ENCODE data around the gene BBS2. TPM values are rescaled to one million over a fixed set of nuclear protein-coding genes. Genes with fewer than 3 reads are reported as not detected.

The BBS2 gene, protein sequence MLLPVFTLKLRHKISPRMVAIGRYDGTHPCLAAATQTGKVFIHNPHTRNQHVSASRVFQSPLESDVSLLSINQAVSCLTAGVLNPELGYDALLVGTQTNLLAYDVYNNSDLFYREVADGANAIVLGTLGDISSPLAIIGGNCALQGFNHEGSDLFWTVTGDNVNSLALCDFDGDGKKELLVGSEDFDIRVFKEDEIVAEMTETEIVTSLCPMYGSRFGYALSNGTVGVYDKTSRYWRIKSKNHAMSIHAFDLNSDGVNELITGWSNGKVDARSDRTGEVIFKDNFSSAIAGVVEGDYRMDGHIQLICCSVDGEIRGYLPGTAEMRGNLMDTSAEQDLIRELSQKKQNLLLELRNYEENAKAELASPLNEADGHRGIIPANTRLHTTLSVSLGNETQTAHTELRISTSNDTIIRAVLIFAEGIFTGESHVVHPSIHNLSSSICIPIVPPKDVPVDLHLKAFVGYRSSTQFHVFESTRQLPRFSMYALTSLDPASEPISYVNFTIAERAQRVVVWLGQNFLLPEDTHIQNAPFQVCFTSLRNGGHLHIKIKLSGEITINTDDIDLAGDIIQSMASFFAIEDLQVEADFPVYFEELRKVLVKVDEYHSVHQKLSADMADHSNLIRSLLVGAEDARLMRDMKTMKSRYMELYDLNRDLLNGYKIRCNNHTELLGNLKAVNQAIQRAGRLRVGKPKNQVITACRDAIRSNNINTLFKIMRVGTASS
- 10 to 100 TPM; 55.1 to 98.6 (median 57.4) TPM for total RNA-seq

DNA sequence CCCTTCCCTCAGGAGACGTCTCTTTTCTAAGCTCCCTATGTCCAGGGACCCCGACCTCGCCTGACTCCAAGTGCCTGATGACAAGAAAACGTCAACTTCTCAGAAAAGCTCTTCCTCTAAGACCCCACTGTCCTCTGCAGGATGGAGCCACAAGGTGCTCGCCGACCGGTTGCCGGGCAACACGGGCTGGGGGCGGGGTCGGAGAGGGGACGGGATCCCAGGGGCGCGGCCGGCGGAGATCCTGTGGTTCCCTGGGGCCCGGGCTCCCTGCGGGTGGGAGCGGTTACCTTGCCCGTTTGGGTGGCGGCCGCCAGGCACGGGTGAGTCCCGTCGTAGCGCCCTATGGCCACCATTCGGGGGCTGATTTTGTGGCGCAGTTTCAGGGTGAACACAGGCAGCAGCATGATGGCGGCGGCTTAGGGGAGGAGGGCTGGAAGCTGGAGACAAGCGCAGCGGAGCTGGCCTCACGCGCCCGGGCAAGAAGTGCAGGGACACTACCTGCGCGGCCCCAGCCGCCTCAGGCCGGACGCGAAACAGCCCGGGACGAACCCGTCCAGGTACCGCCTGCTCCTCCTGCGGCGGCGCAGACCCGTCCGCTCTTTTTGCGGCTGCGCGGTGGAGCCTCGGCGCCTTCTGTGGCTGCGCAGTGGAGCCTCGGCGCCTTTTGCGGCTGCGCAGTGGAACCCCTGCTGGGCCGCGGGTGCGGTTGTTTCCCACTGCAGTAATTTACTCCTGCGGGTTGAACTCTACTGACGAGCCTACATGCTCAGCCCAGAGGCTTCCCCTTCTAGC lies at the start of gene BBS2:
TSS of gene BBS2 (minus strand) at position 566 of the 792 bp plus-strand sequence. CDS start at position 404, 162 bp downstream.
- H3K36me3 ChIP-seq: no peaks in the 10 kb centered on the region
- no peaks in the 10 kb centered on the region for H3K27me3 ChIP-seq
- peak within 1 kb of the TSS; percentile 86 to 89 (median 89) for H3K27ac ChIP-seq
- peaks cover 16 to 30% of the 10 kb centered on the region in 2 donors for H3K4me1 ChIP-seq
- TF ChIP-seq, protein P1, sequence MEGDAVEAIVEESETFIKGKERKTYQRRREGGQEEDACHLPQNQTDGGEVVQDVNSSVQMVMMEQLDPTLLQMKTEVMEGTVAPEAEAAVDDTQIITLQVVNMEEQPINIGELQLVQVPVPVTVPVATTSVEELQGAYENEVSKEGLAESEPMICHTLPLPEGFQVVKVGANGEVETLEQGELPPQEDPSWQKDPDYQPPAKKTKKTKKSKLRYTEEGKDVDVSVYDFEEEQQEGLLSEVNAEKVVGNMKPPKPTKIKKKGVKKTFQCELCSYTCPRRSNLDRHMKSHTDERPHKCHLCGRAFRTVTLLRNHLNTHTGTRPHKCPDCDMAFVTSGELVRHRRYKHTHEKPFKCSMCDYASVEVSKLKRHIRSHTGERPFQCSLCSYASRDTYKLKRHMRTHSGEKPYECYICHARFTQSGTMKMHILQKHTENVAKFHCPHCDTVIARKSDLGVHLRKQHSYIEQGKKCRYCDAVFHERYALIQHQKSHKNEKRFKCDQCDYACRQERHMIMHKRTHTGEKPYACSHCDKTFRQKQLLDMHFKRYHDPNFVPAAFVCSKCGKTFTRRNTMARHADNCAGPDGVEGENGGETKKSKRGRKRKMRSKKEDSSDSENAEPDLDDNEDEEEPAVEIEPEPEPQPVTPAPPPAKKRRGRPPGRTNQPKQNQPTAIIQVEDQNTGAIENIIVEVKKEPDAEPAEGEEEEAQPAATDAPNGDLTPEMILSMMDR (IDR thresholded peaks at IDR 0.05): peak in 4 of 6 experiments; percentile 2 to 26 (median 10)
- TF ChIP-seq POLR2A (IDR thresholded peaks at IDR 0.05): peak in 1 of 2 donors; percentile 89
- 1 to 2% methylated on average over 28 to 32 of the region's 65 CpGs for WGBS, 2 donors
- H3K9me3 ChIP-seq: no peaks in the 10 kb centered on the region
- DNase-seq: peak; percentile 92 to 93
- peak within 1 kb of the TSS; percentile 78 to 89 (median 86) for H3K4me3 ChIP-seq (replicated peaks in 1 of 3)
- intact Hi-C loops (cut with DNase I): loop anchor here (5.0 to 10.0 kb wide), 2 partner anchors 85 to 178 kb away; partner anchors contain the start of gene MT2A

DNA sequence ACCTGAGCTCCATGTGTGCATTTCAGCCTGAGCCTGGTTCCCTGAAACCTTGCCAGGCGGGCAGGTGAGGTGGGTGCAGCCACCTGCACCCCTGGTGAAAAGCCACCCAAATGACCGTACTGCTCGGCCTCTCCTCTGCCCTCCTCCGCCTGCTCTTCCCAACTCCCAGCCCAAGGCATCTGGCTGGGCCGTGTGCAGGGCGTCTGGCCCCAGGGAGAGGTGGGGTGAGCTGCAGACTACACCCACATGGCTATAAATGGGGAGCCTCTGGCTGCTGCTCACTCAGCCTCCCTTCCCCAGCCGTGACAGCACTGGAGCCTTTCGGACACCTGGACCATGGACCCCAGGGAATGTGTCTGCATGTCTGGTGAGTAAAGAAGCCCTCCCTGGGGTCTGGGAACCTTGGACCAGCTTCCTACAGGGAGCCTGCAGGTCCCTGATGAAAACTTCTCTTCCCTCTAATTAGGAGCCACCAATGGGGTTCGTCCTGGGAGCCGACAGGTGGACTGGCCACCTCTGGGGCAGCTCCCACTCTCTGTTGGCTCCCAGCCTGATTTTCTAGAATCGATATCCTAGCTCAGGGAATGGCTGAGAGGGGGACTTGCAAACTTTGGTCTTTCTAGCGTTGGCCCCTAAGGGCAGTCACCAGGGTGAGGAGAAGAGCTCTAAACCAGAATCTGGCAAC lies 45.1 kb upstream of the BBS2 start, which contains the start of gene MT4:
TSS of gene MT4 (plus strand) at position 281 of the 685 bp plus-strand sequence. CDS start at position 337, 56 bp downstream.
- DNase-seq: no peak
- WGBS, 2 donors: 84 to 86% methylated on average over 11 to 12 of the region's 12 CpGs
- Histone ChIP-seq H3K27ac (no peak within 1 kb of the TSS), H3K4me3 (replicated peaks in 1 of 3) (no peak within 1 kb of the TSS), H3K36me3 (no peaks in the 10 kb centered on the region), H3K27me3 (no peaks in the 10 kb centered on the region), H3K9me3 (no peaks in the 10 kb centered on the region), H3K4me1 (no peaks in the 10 kb centered on the region)
- intact Hi-C loops (cut with DNase I): no loop called here
- TF ChIP-seq, protein P1 (IDR thresholded peaks at IDR 0.05): no peak
- no peak for TF ChIP-seq POLR2A (IDR thresholded peaks at IDR 0.05)

DNA sequence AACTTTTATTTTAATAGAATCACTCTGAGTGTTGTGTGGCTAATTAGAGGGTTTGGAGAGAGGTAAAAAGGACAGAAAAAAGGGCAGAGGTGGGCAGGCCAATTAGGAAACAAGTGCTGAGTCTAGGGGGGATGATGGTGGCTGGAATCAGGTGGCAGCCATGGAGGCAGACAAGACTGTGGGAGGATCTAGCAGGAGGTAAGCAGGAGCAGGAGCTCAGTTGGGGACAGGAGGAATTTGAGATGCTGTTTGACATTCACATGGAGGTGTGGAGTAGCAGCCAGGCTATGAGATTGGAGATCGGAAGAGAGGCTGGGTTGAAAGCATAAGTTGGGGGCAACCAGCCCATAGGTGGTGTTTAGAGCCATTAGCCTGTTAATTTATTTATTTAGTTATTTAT lies 41.3 kb upstream of the BBS2 start:
- Histone ChIP-seq H3K27ac (no peak overlapping the region), H3K36me3 (no peaks in the 10 kb centered on the region), H3K27me3 (no peaks in the 10 kb centered on the region), H3K9me3 (no peaks in the 10 kb centered on the region), H3K4me1 (no peaks in the 10 kb centered on the region), H3K4me3 (replicated peaks in 1 of 3) (no peak overlapping the region)
- no peak for TF ChIP-seq POLR2A (IDR thresholded peaks at IDR 0.05)
- intact Hi-C loops (cut with DNase I): no loop called here
- 78 to 81% methylated on average over 1 of the region's 1 CpG for WGBS, 2 donors
- DNase-seq: no peak

DNA sequence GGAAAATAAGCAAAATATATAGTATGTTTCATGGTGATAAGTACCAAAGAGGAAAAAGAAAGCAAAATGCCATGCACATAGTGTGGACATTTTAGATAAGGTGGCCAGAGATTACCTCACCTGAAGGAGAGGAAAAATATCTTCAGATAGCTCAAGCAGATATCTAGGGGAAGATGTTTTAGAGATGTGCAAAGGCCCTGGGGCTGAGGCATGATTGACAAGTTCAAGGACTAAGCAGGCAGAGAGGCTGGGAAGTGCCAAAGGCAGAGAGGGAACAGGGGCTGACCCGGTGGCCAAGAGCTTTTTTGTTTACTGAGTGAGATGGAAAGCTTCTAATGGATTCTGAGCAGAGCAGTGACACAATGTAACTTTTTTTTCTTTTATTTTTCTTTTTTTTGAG lies 40.6 kb upstream of the BBS2 start:
- Histone ChIP-seq H3K36me3 (no peaks in the 10 kb centered on the region), H3K4me3 (replicated peaks in 1 of 3) (no peak overlapping the region), H3K27me3 (no peaks in the 10 kb centered on the region), H3K4me1 (no peaks in the 10 kb centered on the region), H3K27ac (no peak overlapping the region), H3K9me3 (no peaks in the 10 kb centered on the region)
- whole genome bisulfite sequencing, 2 donors: 35 to 38% methylated on average over 1 of the region's 1 CpG
- TF ChIP-seq, protein P1 (IDR thresholded peaks at IDR 0.05): no peak
- TF ChIP-seq POLR2A (IDR thresholded peaks at IDR 0.05): no peak
- no peak for DNase-seq
- intact Hi-C loops (cut with DNase I): no loop called here

DNA sequence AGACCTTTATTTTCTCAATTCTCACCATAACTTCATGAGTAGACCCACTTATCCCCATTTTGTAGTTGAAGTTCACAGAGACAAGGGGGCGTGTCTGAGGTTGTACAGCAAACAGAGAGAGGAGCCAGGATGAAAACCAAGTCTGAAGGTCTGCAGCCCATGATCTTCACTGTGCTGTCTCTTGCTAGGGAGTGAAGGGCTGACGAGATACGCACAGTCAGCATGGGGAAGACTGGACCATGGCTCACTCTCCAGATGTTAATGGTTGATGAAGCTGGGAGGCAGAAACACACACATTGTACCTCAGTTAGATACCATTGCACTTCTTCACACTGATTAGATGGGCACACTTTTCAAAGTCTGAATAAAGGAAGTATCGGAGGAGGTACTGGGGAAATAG lies 39.3 kb upstream of the BBS2 start:
- WGBS, 2 donors: 89 to 95% methylated on average over 4 of the region's 4 CpGs
- intact Hi-C loops (cut with DNase I): no loop called here

More for the DNA sequence above, 39.3 kb upstream of the BBS2 start:
- no peaks in the 10 kb centered on the region for H3K27me3 ChIP-seq
- H3K4me3 ChIP-seq (replicated peaks in 1 of 3): no peak overlapping the region
- no peak for TF ChIP-seq POLR2A (IDR thresholded peaks at IDR 0.05)
- TF ChIP-seq, protein P1 (IDR thresholded peaks at IDR 0.05): no peak
- no peak overlapping the region for H3K27ac ChIP-seq
- no peak for DNase-seq
- no peaks in the 10 kb centered on the region for H3K9me3 ChIP-seq
- H3K4me1 ChIP-seq: no peaks in the 10 kb centered on the region
- H3K36me3 ChIP-seq: no peaks in the 10 kb centered on the region
